ENCODE data around the gene SMG7.

The SMG7 gene

GRCh38 chr1:183593356-183593755 is 121.1 kb downstream of the SMG7 start:
- Mint-ChIP-seq H3K4me3 (no peak overlapping the region), H3K36me3 (no peaks in the 10 kb centered on the region), H3K27ac (no peak overlapping the region), H3K4me1 (ENCODE audit: low read depth) (peaks cover 22% of the 10 kb centered on the region), H3K27me3 (peaks cover 4% of the 10 kb centered on the region), H3K9me3 (ENCODE audit: low read depth) (no peaks in the 10 kb centered on the region)

- H3K4me1 Mint-ChIP-seq (ENCODE audit: low read depth): peaks cover 8% of the 10 kb centered on the region
- H3K27ac Mint-ChIP-seq: no peak overlapping the region
- H3K36me3 Mint-ChIP-seq: no peaks in the 10 kb centered on the region
- no peaks in the 10 kb centered on the region for H3K9me3 Mint-ChIP-seq (ENCODE audit: low read depth)
- peaks cover 4% of the 10 kb centered on the region for H3K27me3 Mint-ChIP-seq
- H3K4me3 Mint-ChIP-seq: no peak overlapping the region
These were observed 123.2 kb downstream of the SMG7 start for GRCh38 chr1:183595537-183595936.

GRCh38 chr1:183596500-183596899 is 124.2 kb downstream of the SMG7 start:
- Mint-ChIP-seq H3K4me1 (ENCODE audit: low read depth) (peaks cover 3% of the 10 kb centered on the region), H3K36me3 (no peaks in the 10 kb centered on the region)

GRCh38 chr1:183597656-183598347 is 125.5 kb downstream of the SMG7 start:
- no peak overlapping the region for H3K27ac Mint-ChIP-seq
- H3K27me3 Mint-ChIP-seq: peaks cover 6% of the 10 kb centered on the region
- no peaks in the 10 kb centered on the region for H3K9me3 Mint-ChIP-seq (ENCODE audit: low read depth)
- no peak overlapping the region for H3K4me3 Mint-ChIP-seq
- H3K36me3 Mint-ChIP-seq: no peaks in the 10 kb centered on the region
- peaks cover 3% of the 10 kb centered on the region for H3K4me1 Mint-ChIP-seq (ENCODE audit: low read depth)

More at GRCh38 chr1:183596500-183596899, 124.2 kb downstream of the SMG7 start:
- Mint-ChIP-seq H3K27ac (no peak overlapping the region), H3K9me3 (ENCODE audit: low read depth) (no peaks in the 10 kb centered on the region), H3K27me3 (peaks cover 6% of the 10 kb centered on the region), H3K4me3 (no peak overlapping the region)

- Mint-ChIP-seq H3K4me1 (ENCODE audit: low read depth) (peaks cover 3% of the 10 kb centered on the region), H3K4me3 (no peak overlapping the region), H3K36me3 (no peaks in the 10 kb centered on the region), H3K27ac (no peak overlapping the region), H3K27me3 (peaks cover 6% of the 10 kb centered on the region), H3K9me3 (ENCODE audit: low read depth) (no peaks in the 10 kb centered on the region)
These were observed 126.1 kb downstream of the SMG7 start for GRCh38 chr1:183598386-183598785.

- Mint-ChIP-seq H3K4me3 (no peak overlapping the region), H3K36me3 (no peaks in the 10 kb centered on the region), H3K27ac (no peak overlapping the region), H3K4me1 (ENCODE audit: low read depth) (peaks cover 5% of the 10 kb centered on the region), H3K9me3 (ENCODE audit: low read depth) (no peaks in the 10 kb centered on the region), H3K27me3 (peaks cover 6% of the 10 kb centered on the region)
These were observed 127.8 kb downstream of the SMG7 start for GRCh38 chr1:183600136-183600535.

- Mint-ChIP-seq H3K4me3 (no peak overlapping the region), H3K36me3 (no peaks in the 10 kb centered on the region), H3K4me1 (ENCODE audit: low read depth) (peaks cover 5% of the 10 kb centered on the region), H3K27ac (no peak overlapping the region), H3K27me3 (peaks cover 6% of the 10 kb centered on the region), H3K9me3 (ENCODE audit: low read depth) (no peaks in the 10 kb centered on the region)
These were observed 128.3 kb downstream of the SMG7 start for GRCh38 chr1:183600634-183601033.

GRCh38 chr1:183602510-183602909 is 130.2 kb downstream of the SMG7 start:
- peaks cover 4% of the 10 kb centered on the region for H3K27me3 Mint-ChIP-seq
- no peaks in the 10 kb centered on the region for H3K9me3 Mint-ChIP-seq (ENCODE audit: low read depth)
- H3K4me1 Mint-ChIP-seq (ENCODE audit: low read depth): peaks cover 5% of the 10 kb centered on the region

More at GRCh38 chr1:183602510-183602909, 130.2 kb downstream of the SMG7 start:
- Mint-ChIP-seq H3K4me3 (no peak overlapping the region), H3K36me3 (no peaks in the 10 kb centered on the region), H3K27ac (no peak overlapping the region)
